SK-N-SH treated with all-trans-retinoic acid at 6 μM for 48 hours (cell line): ENCODE measurements around the gene LYSET.

Source experiments
- ATAC-seq: fragments of 200-7000 bp; cut with Tn5 transposase; 3 replicates; pipeline ENCODE4 v1.9.1; 2020; ENCODE audit warnings: mild to moderate bottlenecking, moderate library complexity
- ARNTL ChIP-seq: fragments of 450-650 bp; formaldehyde crosslinking; IDR thresholded peaks from 2 replicates; pipeline ENCODE4 v1.5.0; 2020; ENCODE audit warnings: low read depth, mild to moderate bottlenecking, moderate library complexity, borderline replicate concordance
- CSDC2 ChIP-seq: fragments of 250-450 bp; sonication (Bioruptor Pico); IDR thresholded peaks from 2 replicates; pipeline ENCODE4 v1.5.0; 2020; ENCODE audit warnings: mild to moderate bottlenecking, moderate library complexity
- GLIS3 ChIP-seq: fragments of 250-450 bp; sonication (Bioruptor Pico); IDR thresholded peaks from 2 replicates; pipeline ENCODE4 v1.5.0; 2020; ENCODE audit warnings: mild to moderate bottlenecking, moderate library complexity
- SNAI2 ChIP-seq: fragments of 250-450 bp; sonication (Bioruptor Pico); IDR thresholded peaks from 2 replicates; pipeline ENCODE4 v1.5.0; 2020; ENCODE audit warnings: mild to moderate bottlenecking, moderate library complexity
- TCF4 ChIP-seq: fragments of 250-450 bp; sonication (Bioruptor Pico); IDR thresholded peaks from 2 replicates; pipeline ENCODE4 v1.8.0; 2021; ENCODE audit warnings: mild to moderate bottlenecking, moderate library complexity, borderline replicate concordance
- TOX ChIP-seq: fragments of 250-450 bp; sonication (Bioruptor Pico); IDR thresholded peaks from 2 replicates; pipeline ENCODE4 v1.8.0; 2021; ENCODE audit warnings: mild to moderate bottlenecking, moderate library complexity, borderline replicate concordance
- ZC3H10 ChIP-seq: fragments of 250-450 bp; sonication (Bioruptor Pico); IDR thresholded peaks from 2 replicates; pipeline ENCODE4 v1.5.1; 2021; ENCODE audit warnings: mild to moderate bottlenecking, moderate library complexity
- ZFP3 ChIP-seq: fragments of 250-450 bp; sonication (Bioruptor Pico); IDR thresholded peaks from 2 replicates; pipeline ENCODE4 v1.5.0; 2020; ENCODE audit warnings: mild to moderate bottlenecking, moderate library complexity
- ZFP30 ChIP-seq: fragments of 450-650 bp; formaldehyde crosslinking; IDR thresholded peaks from 2 replicates; pipeline ENCODE4 v1.5.0; 2022; ENCODE audit warnings: mild to moderate bottlenecking, moderate library complexity
- ZNF8 ChIP-seq: fragments of 450-650 bp; formaldehyde crosslinking; IDR thresholded peaks from 2 replicates; pipeline ENCODE4 v1.5.0; 2020; ENCODE audit warnings: mild to moderate bottlenecking, moderate library complexity
- TF ChIP-seq, protein P1 (sequence below): fragments of 250-450 bp; sonication (Bioruptor Pico); IDR thresholded peaks from 2 replicates; pipeline ENCODE4 v1.8.0; 2020; ENCODE audit warnings: mild to moderate bottlenecking, moderate library complexity, borderline replicate concordance
- TF ChIP-seq, protein P2 (sequence below): fragments of 250-450 bp; sonication (Bioruptor Pico); IDR thresholded peaks from 2 replicates; pipeline ENCODE4 v1.5.1; 2021; ENCODE audit warnings: mild to moderate bottlenecking, moderate library complexity
- TF ChIP-seq, protein P3 (sequence below): fragments of 250-450 bp; sonication (Bioruptor Pico); IDR thresholded peaks from 2 replicates; pipeline ENCODE4 v1.5.0; 2020; ENCODE audit warnings: mild to moderate bottlenecking, moderate library complexity
- TF ChIP-seq, protein P4 (sequence below): fragments of 250-450 bp; sonication (Bioruptor Pico); IDR thresholded peaks from 2 replicates; pipeline ENCODE4 v1.8.0; 2021; ENCODE audit warnings: low read depth, mild to moderate bottlenecking, moderate library complexity, borderline replicate concordance
- TF ChIP-seq, protein P5 (sequence below): fragments of 250-450 bp; sonication (Bioruptor Pico); IDR thresholded peaks from 2 replicates; pipeline ENCODE4 v1.5.1; 2020; ENCODE audit warnings: low read depth, mild to moderate bottlenecking, moderate library complexity

LYSET gene

DNA sequence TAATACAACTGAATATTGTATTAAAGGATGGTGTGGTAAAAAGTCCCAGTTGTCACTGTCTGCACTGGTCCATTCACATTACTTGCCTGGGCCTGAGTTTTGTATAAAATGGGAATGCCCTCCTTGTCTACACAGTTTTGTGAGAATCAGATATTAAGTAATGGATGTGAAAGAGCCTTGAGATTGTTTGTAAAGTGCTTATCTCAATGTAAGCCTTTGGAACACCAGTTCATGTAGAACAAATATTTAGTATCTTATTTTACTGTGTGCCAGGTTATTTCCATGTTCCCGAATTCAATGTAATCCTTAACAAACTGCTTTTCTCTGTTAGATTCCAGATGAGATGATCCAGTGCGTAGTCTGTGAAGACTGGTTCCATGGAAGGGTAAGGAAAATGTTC is 29.5 kb downstream of the LYSET start (continued):
- no peak for TF ChIP-seq SNAI2 (CRISPR knock-in tag)

DNA sequence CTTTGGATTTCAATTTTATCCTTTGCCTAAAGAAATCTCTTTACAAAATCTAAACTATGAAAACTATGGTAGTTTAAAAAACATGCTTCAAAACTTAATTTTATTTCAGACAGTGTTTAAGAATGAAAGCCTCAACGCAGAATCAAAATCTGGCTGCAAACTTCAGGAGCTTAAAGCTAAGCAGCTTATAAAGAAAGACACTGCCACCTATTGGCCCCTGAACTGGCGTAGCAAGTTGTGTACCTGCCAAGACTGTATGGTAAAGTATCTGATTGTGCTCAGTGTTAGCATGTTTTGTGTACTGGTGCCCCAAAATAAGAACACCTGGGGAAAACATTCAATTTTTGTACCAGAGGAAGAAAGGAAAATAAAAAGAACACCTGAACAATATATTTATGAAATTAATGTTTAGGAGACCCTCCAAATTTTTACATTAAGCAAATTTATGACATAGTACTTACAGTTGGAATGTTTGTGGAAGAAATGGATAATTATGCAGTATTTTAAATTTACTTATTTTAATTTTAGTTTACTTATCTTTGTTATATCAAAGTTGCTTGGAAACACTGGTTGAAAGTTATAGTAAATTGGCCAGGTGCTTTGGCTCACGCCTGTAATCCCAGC is 34.1 kb downstream of the LYSET start:
- peak; percentile 91 for ATAC-seq
- no peak for TF ChIP-seq CSDC2 (CRISPR knock-in tag)
- TF ChIP-seq, protein P1, sequence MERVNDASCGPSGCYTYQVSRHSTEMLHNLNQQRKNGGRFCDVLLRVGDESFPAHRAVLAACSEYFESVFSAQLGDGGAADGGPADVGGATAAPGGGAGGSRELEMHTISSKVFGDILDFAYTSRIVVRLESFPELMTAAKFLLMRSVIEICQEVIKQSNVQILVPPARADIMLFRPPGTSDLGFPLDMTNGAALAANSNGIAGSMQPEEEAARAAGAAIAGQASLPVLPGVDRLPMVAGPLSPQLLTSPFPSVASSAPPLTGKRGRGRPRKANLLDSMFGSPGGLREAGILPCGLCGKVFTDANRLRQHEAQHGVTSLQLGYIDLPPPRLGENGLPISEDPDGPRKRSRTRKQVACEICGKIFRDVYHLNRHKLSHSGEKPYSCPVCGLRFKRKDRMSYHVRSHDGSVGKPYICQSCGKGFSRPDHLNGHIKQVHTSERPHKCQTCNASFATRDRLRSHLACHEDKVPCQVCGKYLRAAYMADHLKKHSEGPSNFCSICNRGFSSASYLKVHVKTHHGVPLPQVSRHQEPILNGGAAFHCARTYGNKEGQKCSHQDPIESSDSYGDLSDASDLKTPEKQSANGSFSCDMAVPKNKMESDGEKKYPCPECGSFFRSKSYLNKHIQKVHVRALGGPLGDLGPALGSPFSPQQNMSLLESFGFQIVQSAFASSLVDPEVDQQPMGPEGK: no peak
- TF ChIP-seq TOX (CRISPR knock-in tag): no peak
- no peak for TF ChIP-seq GLIS3 (CRISPR knock-in tag)
- no peak for TF ChIP-seq ZFP3 (CRISPR knock-in tag)
- TF ChIP-seq, protein P2, sequence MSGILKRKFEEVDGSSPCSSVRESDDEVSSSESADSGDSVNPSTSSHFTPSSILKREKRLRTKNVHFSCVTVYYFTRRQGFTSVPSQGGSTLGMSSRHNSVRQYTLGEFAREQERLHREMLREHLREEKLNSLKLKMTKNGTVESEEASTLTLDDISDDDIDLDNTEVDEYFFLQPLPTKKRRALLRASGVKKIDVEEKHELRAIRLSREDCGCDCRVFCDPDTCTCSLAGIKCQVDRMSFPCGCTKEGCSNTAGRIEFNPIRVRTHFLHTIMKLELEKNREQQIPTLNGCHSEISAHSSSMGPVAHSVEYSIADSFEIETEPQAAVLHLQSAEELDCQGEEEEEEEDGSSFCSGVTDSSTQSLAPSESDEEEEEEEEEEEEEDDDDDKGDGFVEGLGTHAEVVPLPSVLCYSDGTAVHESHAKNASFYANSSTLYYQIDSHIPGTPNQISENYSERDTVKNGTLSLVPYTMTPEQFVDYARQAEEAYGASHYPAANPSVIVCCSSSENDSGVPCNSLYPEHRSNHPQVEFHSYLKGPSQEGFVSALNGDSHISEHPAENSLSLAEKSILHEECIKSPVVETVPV (CRISPR knock-in tag): no peak
- no peak for TF ChIP-seq ZC3H10 (CRISPR knock-in tag)
- TF ChIP-seq, protein P3, sequence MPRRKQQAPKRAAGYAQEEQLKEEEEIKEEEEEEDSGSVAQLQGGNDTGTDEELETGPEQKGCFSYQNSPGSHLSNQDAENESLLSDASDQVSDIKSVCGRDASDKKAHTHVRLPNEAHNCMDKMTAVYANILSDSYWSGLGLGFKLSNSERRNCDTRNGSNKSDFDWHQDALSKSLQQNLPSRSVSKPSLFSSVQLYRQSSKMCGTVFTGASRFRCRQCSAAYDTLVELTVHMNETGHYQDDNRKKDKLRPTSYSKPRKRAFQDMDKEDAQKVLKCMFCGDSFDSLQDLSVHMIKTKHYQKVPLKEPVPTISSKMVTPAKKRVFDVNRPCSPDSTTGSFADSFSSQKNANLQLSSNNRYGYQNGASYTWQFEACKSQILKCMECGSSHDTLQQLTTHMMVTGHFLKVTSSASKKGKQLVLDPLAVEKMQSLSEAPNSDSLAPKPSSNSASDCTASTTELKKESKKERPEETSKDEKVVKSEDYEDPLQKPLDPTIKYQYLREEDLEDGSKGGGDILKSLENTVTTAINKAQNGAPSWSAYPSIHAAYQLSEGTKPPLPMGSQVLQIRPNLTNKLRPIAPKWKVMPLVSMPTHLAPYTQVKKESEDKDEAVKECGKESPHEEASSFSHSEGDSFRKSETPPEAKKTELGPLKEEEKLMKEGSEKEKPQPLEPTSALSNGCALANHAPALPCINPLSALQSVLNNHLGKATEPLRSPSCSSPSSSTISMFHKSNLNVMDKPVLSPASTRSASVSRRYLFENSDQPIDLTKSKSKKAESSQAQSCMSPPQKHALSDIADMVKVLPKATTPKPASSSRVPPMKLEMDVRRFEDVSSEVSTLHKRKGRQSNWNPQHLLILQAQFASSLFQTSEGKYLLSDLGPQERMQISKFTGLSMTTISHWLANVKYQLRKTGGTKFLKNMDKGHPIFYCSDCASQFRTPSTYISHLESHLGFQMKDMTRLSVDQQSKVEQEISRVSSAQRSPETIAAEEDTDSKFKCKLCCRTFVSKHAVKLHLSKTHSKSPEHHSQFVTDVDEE: no peak
- TF ChIP-seq, protein P4, sequence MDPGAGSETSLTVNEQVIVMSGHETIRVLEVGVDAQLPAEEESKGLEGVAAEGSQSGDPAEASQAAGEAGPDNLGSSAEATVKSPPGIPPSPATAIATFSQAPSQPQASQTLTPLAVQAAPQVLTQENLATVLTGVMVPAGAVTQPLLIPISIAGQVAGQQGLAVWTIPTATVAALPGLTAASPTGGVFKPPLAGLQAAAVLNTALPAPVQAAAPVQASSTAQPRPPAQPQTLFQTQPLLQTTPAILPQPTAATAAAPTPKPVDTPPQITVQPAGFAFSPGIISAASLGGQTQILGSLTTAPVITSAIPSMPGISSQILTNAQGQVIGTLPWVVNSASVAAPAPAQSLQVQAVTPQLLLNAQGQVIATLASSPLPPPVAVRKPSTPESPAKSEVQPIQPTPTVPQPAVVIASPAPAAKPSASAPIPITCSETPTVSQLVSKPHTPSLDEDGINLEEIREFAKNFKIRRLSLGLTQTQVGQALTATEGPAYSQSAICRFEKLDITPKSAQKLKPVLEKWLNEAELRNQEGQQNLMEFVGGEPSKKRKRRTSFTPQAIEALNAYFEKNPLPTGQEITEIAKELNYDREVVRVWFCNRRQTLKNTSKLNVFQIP: no peak

DNA sequence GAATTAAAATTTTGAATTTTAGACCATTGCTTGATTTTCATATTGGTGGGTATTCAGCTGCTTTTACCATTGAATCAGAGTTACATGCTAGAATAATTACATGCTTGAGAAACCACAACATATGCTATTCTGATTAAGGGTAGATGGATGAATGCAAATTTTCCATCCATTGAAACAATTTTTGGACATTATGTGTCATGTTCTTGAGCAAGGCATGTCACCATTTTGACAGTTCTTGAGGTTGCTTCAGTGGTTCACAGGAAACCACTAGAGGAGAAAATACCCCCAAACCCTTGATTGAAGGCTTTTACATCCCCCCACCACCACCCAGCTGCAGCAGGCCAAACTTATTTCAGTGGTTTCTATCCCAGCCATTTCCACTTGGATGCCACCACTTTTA is 35.4 kb downstream of the LYSET start:
- ATAC-seq: no peak
- TF ChIP-seq SNAI2 (CRISPR knock-in tag) (no peak), ARNTL (CRISPR knock-in tag) (no peak), ZNF8 (CRISPR knock-in tag) (no peak), CSDC2 (CRISPR knock-in tag) (no peak)
- TF ChIP-seq, protein P5, sequence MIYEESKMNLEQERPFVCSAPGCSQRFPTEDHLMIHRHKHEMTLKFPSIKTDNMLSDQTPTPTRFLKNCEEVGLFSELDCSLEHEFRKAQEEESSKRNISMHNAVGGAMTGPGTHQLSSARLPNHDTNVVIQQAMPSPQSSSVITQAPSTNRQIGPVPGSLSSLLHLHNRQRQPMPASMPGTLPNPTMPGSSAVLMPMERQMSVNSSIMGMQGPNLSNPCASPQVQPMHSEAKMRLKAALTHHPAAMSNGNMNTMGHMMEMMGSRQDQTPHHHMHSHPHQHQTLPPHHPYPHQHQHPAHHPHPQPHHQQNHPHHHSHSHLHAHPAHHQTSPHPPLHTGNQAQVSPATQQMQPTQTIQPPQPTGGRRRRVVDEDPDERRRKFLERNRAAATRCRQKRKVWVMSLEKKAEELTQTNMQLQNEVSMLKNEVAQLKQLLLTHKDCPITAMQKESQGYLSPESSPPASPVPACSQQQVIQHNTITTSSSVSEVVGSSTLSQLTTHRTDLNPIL: no peak
- TF ChIP-seq, protein P3: no peak
- TF ChIP-seq, all 23 proteins: peak for 0

DNA sequence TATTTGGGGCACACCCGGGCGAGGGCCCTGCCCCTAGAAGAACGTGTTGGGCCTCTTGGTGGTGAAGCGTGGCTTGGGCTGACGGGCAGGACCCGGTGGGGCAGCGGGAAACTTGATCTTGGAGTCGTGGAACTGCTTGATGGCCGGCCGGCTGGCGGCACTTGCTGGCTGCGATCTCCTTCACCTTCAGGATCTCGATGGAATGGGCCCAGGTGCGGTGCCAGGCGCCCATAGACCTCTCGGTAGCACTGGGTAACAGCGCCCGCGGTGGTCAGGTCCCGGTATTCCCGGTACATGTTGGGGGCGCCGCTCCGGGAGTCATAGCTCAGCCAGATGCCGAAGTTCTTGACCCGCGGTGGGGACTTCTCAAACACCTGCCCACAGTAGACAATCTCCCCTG is 38.4 kb downstream of the LYSET start:
- TF ChIP-seq, protein P3: no peak
- TF ChIP-seq TCF4 (CRISPR knock-in tag): no peak
- TF ChIP-seq, protein P1: no peak
- no peak for TF ChIP-seq GLIS3 (CRISPR knock-in tag)
- TF ChIP-seq ZFP30 (CRISPR knock-in tag): no peak
- TF ChIP-seq ARNTL (CRISPR knock-in tag): no peak
- TF ChIP-seq SNAI2 (CRISPR knock-in tag): no peak
- no peak for ATAC-seq
